ENCODE measurements around the gene MYRF. TPM values are rescaled to one million over a fixed set of nuclear protein-coding genes. Genes with fewer than 3 reads are reported as not detected.

Gene MYRF
- total and polyA plus RNA-seq, 2 of the 4 experiments (the other 2 are of a cell fraction), result 1.6 to 10.7 TPM

DNA sequence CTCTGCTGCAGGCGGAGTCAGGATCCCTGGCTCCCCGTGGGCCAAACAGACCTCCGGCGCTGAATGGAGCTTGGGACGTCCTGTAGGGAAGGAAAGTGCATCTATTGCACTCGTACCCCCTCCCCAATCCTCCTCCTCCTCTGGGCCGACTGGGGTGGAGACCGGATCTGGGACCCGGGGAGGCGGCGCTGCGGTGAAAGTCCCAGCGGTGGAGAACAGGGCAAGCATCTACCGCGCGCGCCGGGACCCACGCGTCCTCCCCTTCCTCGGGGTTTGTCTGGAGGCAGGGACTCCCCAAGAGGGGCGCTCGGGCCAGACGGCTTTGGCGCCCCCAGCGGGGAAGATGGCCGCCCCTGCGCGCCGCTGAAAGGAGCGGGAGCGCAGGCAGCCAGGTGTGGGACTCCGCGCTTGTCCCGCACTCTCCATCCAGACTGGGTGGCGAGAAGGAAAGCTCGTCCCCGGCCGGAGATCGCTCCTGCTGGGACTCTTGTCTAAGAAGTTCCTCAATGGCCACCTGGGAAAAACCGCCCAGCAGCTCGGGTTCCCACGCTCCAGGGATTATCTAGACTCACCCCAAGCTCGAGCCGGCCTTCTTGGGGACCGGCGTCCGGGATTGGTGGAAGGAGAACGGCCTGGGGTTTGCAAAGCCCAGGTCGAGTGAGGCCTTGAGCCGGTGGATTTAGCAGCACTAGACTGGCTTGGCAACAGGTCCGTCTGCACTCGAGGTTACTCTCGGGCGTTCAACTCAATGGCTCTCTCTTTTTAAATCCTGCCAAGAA is 76.4 kb downstream of the MYRF start:
- H2AFZ ChIP-seq (replicated peaks; ENCODE audit: low read length, poor library complexity), result peak overlapping the region; percentile 95

More for the DNA sequence above, 76.4 kb downstream of the MYRF start:
- H3K4me2 ChIP-seq (ENCODE audit: low read depth, low read length), result peak overlapping the region; percentile 91
- H3K27me3 ChIP-seq (ENCODE audit: control insufficient read depth, insufficient read depth, low read length), result no peaks in the 10 kb centered on the region
- peak overlapping the region; percentile 52; the same call in 1 of the 3 replicates for H2BK15ac ChIP-seq (ENCODE audit: low read depth, low read length)
- peak overlapping the region; percentile 79 for H3K9ac ChIP-seq (ENCODE audit: low read depth, low read length)
- peak overlapping the region; percentile 99 for H2AK9ac ChIP-seq (replicated peaks; ENCODE audit: low read depth, low read length, poor library complexity)
- TF ChIP-seq FOS (IDR thresholded peaks at IDR 0.05; ENCODE audit: low read depth, low read length), result no peak
- TF ChIP-seq, protein P1, sequence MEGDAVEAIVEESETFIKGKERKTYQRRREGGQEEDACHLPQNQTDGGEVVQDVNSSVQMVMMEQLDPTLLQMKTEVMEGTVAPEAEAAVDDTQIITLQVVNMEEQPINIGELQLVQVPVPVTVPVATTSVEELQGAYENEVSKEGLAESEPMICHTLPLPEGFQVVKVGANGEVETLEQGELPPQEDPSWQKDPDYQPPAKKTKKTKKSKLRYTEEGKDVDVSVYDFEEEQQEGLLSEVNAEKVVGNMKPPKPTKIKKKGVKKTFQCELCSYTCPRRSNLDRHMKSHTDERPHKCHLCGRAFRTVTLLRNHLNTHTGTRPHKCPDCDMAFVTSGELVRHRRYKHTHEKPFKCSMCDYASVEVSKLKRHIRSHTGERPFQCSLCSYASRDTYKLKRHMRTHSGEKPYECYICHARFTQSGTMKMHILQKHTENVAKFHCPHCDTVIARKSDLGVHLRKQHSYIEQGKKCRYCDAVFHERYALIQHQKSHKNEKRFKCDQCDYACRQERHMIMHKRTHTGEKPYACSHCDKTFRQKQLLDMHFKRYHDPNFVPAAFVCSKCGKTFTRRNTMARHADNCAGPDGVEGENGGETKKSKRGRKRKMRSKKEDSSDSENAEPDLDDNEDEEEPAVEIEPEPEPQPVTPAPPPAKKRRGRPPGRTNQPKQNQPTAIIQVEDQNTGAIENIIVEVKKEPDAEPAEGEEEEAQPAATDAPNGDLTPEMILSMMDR (conservative IDR thresholded peaks at IDR 0.05; ENCODE audit: low read depth, low read length), result peak; percentile 41
- TF ChIP-seq CEBPB (IDR thresholded peaks at IDR 0.05; ENCODE audit: low read depth, low read length), result no peak
- peak overlapping the region; percentile 95 for H3K23ac ChIP-seq (ENCODE audit: low read depth, low read length)
- 4% methylated on average over 18 of the region's 55 CpGs; no CpG with 5 or more reads in 1 of the 2 experiments for WGBS, 2 experiments (ENCODE audit: extremely low coverage in 2 of 2, insufficient read length in 1 of 2)
- no peaks in the 10 kb centered on the region for H3K36me3 ChIP-seq (ENCODE audit: control insufficient read depth, insufficient read depth, low read length)
- H4K8ac ChIP-seq (ENCODE audit: low read depth in 2 of 2, low read length in 2 of 2), result peak overlapping the region; percentile 40 to 94; a peak in 3 of 4 replicates
- peaks cover 11% of the 10 kb centered on the region; the same call in 1 of the 2 replicates for H3K4me1 ChIP-seq (ENCODE audit: control insufficient read depth, insufficient read depth, low read length)
- peak overlapping the region; percentile 96 for H3K14ac ChIP-seq (replicated peaks; ENCODE audit: low read depth, low read length)
- ATAC-seq (ENCODE audit: low read depth) (peak; percentile 13), DNase-seq (no peak)
- H3K56ac ChIP-seq (ENCODE audit: extremely low read depth, insufficient read depth, low read length), result peak overlapping the region; percentile 75
- BruUV-seq (replicated peaks), result no TSS peak
- ChIA-PET CTCF (interaction anchor here (1.0 to 1.3 kb wide), 2 partner anchors 11 to 253 kb away, joined by 3 to 5 read pairs; no protein-coding TSS in a partner anchor), POLR2A (ENCODE audit: unreplicated experiment) (interaction anchor here (1.6 kb wide), 1 partner anchor 14 kb away, joined by 7 read pairs; no protein-coding TSS in a partner anchor)
- peak overlapping the region; percentile 20 for H4K5ac ChIP-seq (ENCODE audit: low read depth, low read length)
- H3K9me1 ChIP-seq (ENCODE audit: insufficient read depth, low read length), result peaks cover 17% of the 10 kb centered on the region
- peak overlapping the region; percentile 72 for H3K4me3 ChIP-seq (ENCODE audit: insufficient read depth, low read depth, low read length)
- dilution Hi-C loops (cut with HindIII; ENCODE audit: low sequenced_read_pairs, unreplicated experiment), result no loop called here
- in situ Hi-C loops (cut with MboI; ENCODE audit: low sequenced_read_pairs), result no loop called here
- H2BK120ac ChIP-seq (ENCODE audit: low read depth, low read length), result peak overlapping the region; percentile 8; the same call in 1 of the 2 replicates
- peak overlapping the region; percentile 43 for H3K27ac ChIP-seq (ENCODE audit: insufficient read depth, low read length)
- H2AK5ac ChIP-seq (ENCODE audit: low read depth, low read length), result peak overlapping the region; percentile 90; the same call in 1 of the 2 replicates
- peak overlapping the region; percentile 91 for H3K4ac ChIP-seq (ENCODE audit: low read depth, low read length)
- peak overlapping the region; percentile 8; the same call in 1 of the 2 replicates for H3K18ac ChIP-seq (ENCODE audit: low read depth, low read length)
- no peak overlapping the region; the same call in 1 of the 2 replicates for H2BK20ac ChIP-seq (ENCODE audit: low read depth, low read length)
- H2BK5ac ChIP-seq (ENCODE audit: low read depth, low read length, poor library complexity, severe bottlenecking), result no peak overlapping the region
- no peaks in the 10 kb centered on the region for H3K9me3 ChIP-seq (ENCODE audit: control insufficient read depth, insufficient read depth, low read length)
- H3K79me1 ChIP-seq (ENCODE audit: low read depth in 1 of 2, low read length in 2 of 2), result peaks cover 19 to 63% of the 10 kb centered on the region in 2 experiments
- H4K91ac ChIP-seq (ENCODE audit: insufficient read depth, low read depth, low read length), result peak overlapping the region; percentile 93
- intact Hi-C loops (cut with micrococcal nuclease), result no loop called here
- H4K20me1 ChIP-seq (ENCODE audit: insufficient read depth, low read length), result peaks cover 37% of the 10 kb centered on the region; the same call in 1 of the 2 replicates
